Activated CD8-positive, alpha-beta T cell treated with anti-CD3 and anti-CD28 coated beads for 36 hours (primary cell): ENCODE measurements around the gene ARMC5. TPM values are rescaled to one million over a fixed set of nuclear protein-coding genes. Genes with fewer than 3 reads are reported as not detected.

Experiments used
- ATAC-seq: fragments of 200-7000 bp; cut with Tn5 transposase; one replicate; pipeline ENCODE4 v1.10.0; 2021; ENCODE audit warnings: mild to moderate bottlenecking, moderate library complexity
- CTCF ChIA-PET: fragments of 350-600 bp; sonication (Branson Sonifier 250); formaldehyde crosslinking; loops from one replicate; lab custom pipeline; 2021; ENCODE audit warnings: antibody characterized with exemption; lab: Charles Lee
- POLR2A ChIA-PET: fragments of 350-600 bp; sonication (Branson Sonifier 250); formaldehyde crosslinking; loops from one replicate; lab custom pipeline; 2021; ENCODE audit warnings: antibody characterized with exemption; lab: Charles Lee
- DNase-seq: peaks from one replicate; pipeline ENCODE4 v3.0.0-alpha.2; 2020
- H3K27ac Mint-ChIP-seq: one replicate; pipeline ENCODE4 v1.8.0; 2021; ENCODE audit warnings: mild to moderate bottlenecking, mixed read lengths
- H3K27me3 Mint-ChIP-seq: one replicate; pipeline ENCODE4 v1.8.0; 2021; ENCODE audit warnings: mixed read lengths
- H3K36me3 Mint-ChIP-seq: one replicate; pipeline ENCODE4 v1.8.0; 2021; ENCODE audit warnings: low read depth, mixed read lengths
- H3K4me1 Mint-ChIP-seq: one replicate; pipeline ENCODE4 v1.8.0; 2021; ENCODE audit warnings: low read depth, mixed read lengths
- H3K4me3 Mint-ChIP-seq: one replicate; pipeline ENCODE4 v1.8.0; 2021; ENCODE audit warnings: mild to moderate bottlenecking, moderate library complexity, mixed read lengths
- H3K9me3 Mint-ChIP-seq: one replicate; pipeline ENCODE4 v1.8.0; 2021; ENCODE audit warnings: mixed read lengths
- CTCF ChIP-seq: fragments of 200-600 bp; IDR thresholded peaks from one replicate; pipeline ENCODE4 v1.8.0; 2022; ENCODE audit warnings: antibody characterized with exemption, mild to moderate bottlenecking
- intact Hi-C: fragments of 100-400 bp; cut with micrococcal nuclease; formaldehyde crosslinking; loops from one replicate; pipeline ENCODE4 v1.10.0; 2022
- total RNA-seq, 2 experiments: library from RNA; stranded (reverse); gene quantifications; one replicate each; pipeline ENCODE4 v1.2.3, GENCODE V29; 2021

Gene ARMC5
- total RNA-seq, 2 experiments from 2014 or later, result 8.2 to 10.0 TPM

GRCh38 chr16:31427441-31428278 is 31.6 kb upstream of the ARMC5 start:
- Mint-ChIP-seq H3K4me3 (no peak overlapping the region), H3K27ac (no peak overlapping the region), H3K36me3 (no peaks in the 10 kb centered on the region), H3K9me3 (no peaks in the 10 kb centered on the region), H3K4me1 (peaks cover 19% of the 10 kb centered on the region), H3K27me3 (peaks cover 10% of the 10 kb centered on the region)
- ChIA-PET CTCF (interaction anchor here (0.6 to 2.7 kb wide), 7 partner anchors 15 to 285 kb away, joined by 3 to 17 read pairs (median 4); partner anchors contain the start of genes ARMC5 and ZNF843), POLR2A (interaction anchor here (0.5 to 1.6 kb wide), 3 partner anchors 183 to 248 kb away, joined by 3 to 7 read pairs (median 3); partner anchors contain the start of gene FUS)
- DNase-seq (peak; percentile 71), ATAC-seq (peak; percentile 67)
- intact Hi-C loops, result no loop called here
- no peak for TF ChIP-seq CTCF

GRCh38 chr16:31428279-31428597 is 31.1 kb upstream of the ARMC5 start, which contains the start of gene COX6A2:
COX6A2 (minus strand) TSS chr16:31428360; CDS start chr16:31428325, 35 bp downstream.
- Mint-ChIP-seq H3K27ac (no peak within 1 kb of the TSS), H3K4me3 (no peak within 1 kb of the TSS), H3K4me1 (peaks cover 14% of the 10 kb centered on the region), H3K9me3 (no peaks in the 10 kb centered on the region), H3K36me3 (no peaks in the 10 kb centered on the region), H3K27me3 (peaks cover 10% of the 10 kb centered on the region)
- ATAC-seq, result no peak
- DNase-seq, result no peak
- POLR2A ChIA-PET, result interaction anchor here (0.5 to 1.0 kb wide), 2 partner anchors 184 to 249 kb away, joined by 3 read pairs; partner anchors contain the start of gene FUS
- intact Hi-C loops, result no loop called here
- CTCF ChIA-PET, result interaction anchor here (0.6 to 2.4 kb wide), 6 partner anchors 12 to 227 kb away, joined by 3 to 8 read pairs (median 5); partner anchors contain the start of gene ZNF843
- no peak for TF ChIP-seq CTCF

GRCh38 chr16:31428638-31429247 is 30.6 kb upstream of the ARMC5 start:
- TF ChIP-seq CTCF, result no peak
- Mint-ChIP-seq H3K36me3 (no peaks in the 10 kb centered on the region), H3K9me3 (no peaks in the 10 kb centered on the region), H3K4me3 (no peak overlapping the region), H3K27ac (no peak overlapping the region), H3K27me3 (peaks cover 10% of the 10 kb centered on the region), H3K4me1 (peaks cover 10% of the 10 kb centered on the region)
- ATAC-seq (no peak), DNase-seq (no peak)
- ChIA-PET CTCF (interaction anchor here (0.6 to 2.4 kb wide), 5 partner anchors 11 to 228 kb away, joined by 3 to 8 read pairs (median 6); partner anchors contain the start of gene ZNF843), POLR2A (interaction anchor here (0.5 to 1.0 kb wide), 3 partner anchors 13 to 249 kb away, joined by 3 read pairs; partner anchors contain the start of gene FUS)
- intact Hi-C loops, result no loop called here

- peaks cover 6% of the 10 kb centered on the region for H3K27me3 Mint-ChIP-seq
- no peak overlapping the region for H3K4me3 Mint-ChIP-seq
- H3K36me3 Mint-ChIP-seq, result no peaks in the 10 kb centered on the region
- H3K27ac Mint-ChIP-seq, result no peak overlapping the region
- POLR2A ChIA-PET, result interaction anchor here (0.7 to 1.0 kb wide), 4 partner anchors 12 to 250 kb away, joined by 3 read pairs; partner anchors contain the start of genes FUS and ITGAD
- TF ChIP-seq CTCF, result no peak
- CTCF ChIA-PET, result interaction anchor here (1.4 to 2.4 kb wide), 3 partner anchors 11 to 15 kb away, joined by 6 to 8 read pairs (median 7); partner anchors contain the start of gene ZNF843
- ATAC-seq, result no peak
- no peak for DNase-seq
- no peaks in the 10 kb centered on the region for H3K9me3 Mint-ChIP-seq
- intact Hi-C loops, result no loop called here
- peaks cover 10% of the 10 kb centered on the region for H3K4me1 Mint-ChIP-seq
Observed at GRCh38 chr16:31429314-31429713, 30.0 kb upstream of the ARMC5 start.
